HEK293T (cell line): ENCODE data around the gene SLC5A10.
A peak's percentile ranks its signal among the peaks of the same experiment; 100 is the strongest.

Source experiments
- CTCF ChIA-PET: fragments of 350-600 bp; formaldehyde crosslinking; extraction: SDS; loops from one replicate; lab custom pipeline; 2021; ENCODE audit warnings: antibody characterized with exemption, inconsistent platforms; lab: Yijun Ruan, JAX
- POLR2A ChIA-PET: fragments of 350-600 bp; formaldehyde crosslinking; extraction: SDS; loops from one replicate; lab custom pipeline; 2020; ENCODE audit warnings: antibody characterized with exemption, inconsistent platforms; lab: Yijun Ruan, JAX
- DNase-seq: peaks from one replicate; pipeline ENCODE4 v3.0.0; 2012; ENCODE audit warnings: mixed read lengths; ENCODE audit errors: extremely low spot score
- ARNT ChIP-seq: fragments of 450-650 bp; IDR thresholded peaks from 2 replicates; pipeline ENCODE4 v1.6.1; 2017; ENCODE audit warnings: mild to moderate bottlenecking
- BHLHE40 ChIP-seq: fragments of 450-650 bp; IDR thresholded peaks from 2 replicates; pipeline ENCODE4 v1.6.1; 2016; ENCODE audit warnings: mild to moderate bottlenecking, moderate library complexity, borderline replicate concordance
- CTBP1 ChIP-seq: fragments of 450-650 bp; IDR thresholded peaks from 2 replicates; pipeline ENCODE4 v1.6.1; 2016; ENCODE audit warnings: borderline replicate concordance
- ELF4 ChIP-seq: fragments of 450-650 bp; IDR thresholded peaks from 2 replicates; pipeline ENCODE4 v1.6.1; 2017; ENCODE audit warnings: antibody characterized with exemption
- FOXA1 ChIP-seq: fragments of 450-650 bp; IDR thresholded peaks from 2 replicates; pipeline ENCODE4 v1.6.1; 2016; ENCODE audit warnings: mild to moderate bottlenecking
- FOXK2 ChIP-seq: fragments of 450-650 bp; IDR thresholded peaks from 2 replicates; pipeline ENCODE4 v1.6.1; 2016; ENCODE audit warnings: mild to moderate bottlenecking
- FOXM1 ChIP-seq: fragments of 450-650 bp; IDR thresholded peaks from 2 replicates; pipeline ENCODE4 v1.6.1; 2017; ENCODE audit warnings: mild to moderate bottlenecking, borderline replicate concordance
- HDGF ChIP-seq: fragments of 450-650 bp; IDR thresholded peaks from 2 replicates; pipeline ENCODE4 v1.6.1; 2017; ENCODE audit warnings: antibody characterized with exemption, borderline replicate concordance
- L3MBTL2 ChIP-seq: fragments of 450-650 bp; conservative IDR thresholded peaks from 2 replicates; pipeline ENCODE4 v1.6.1; 2016; ENCODE audit warnings: mild to moderate bottlenecking
- NFRKB ChIP-seq: fragments of 450-650 bp; IDR thresholded peaks from 2 replicates; pipeline ENCODE4 v1.6.1; 2016; ENCODE audit warnings: mild to moderate bottlenecking, moderate library complexity
- SP1 ChIP-seq: fragments of 450-650 bp; IDR thresholded peaks from 2 replicates; pipeline ENCODE4 v1.6.1; 2017
- SUZ12 ChIP-seq: fragments of 450-650 bp; IDR thresholded peaks from 2 replicates; pipeline ENCODE4 v1.6.1; 2016; ENCODE audit warnings: mild to moderate bottlenecking
- TARDBP ChIP-seq: fragments of 450-650 bp; IDR thresholded peaks from 2 replicates; pipeline ENCODE4 v1.6.1; 2016
- ZNF384 ChIP-seq: fragments of 450-650 bp; IDR thresholded peaks from 2 replicates; pipeline ENCODE4 v1.6.1; 2016
- TF ChIP-seq, protein P1 (sequence below): fragments of 450-650 bp; IDR thresholded peaks from 2 replicates; pipeline ENCODE4 v1.6.1; 2016

Gene SLC5A10

DNA sequence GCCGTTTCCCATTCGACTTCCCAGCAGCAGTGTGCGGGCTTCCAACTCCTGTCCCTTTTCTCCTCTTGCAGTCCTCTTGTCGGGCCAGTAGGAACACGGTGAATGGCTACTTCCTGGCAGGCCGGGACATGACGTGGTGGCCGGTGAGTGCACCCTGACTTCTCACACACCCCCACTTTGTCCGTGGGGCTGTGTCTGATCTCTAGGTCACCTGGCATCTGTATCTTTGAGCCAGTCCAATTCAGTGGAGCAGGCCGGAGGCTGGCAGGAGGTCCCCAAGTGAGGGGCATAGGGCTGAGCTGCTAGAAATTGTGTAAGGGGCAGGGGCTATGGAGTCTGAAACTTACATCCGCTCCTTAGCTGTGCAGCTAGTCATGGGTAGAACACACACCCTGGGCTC is 6.6 kb downstream of the SLC5A10 start:
- DNase-seq, result no peak
- ChIA-PET CTCF (interaction anchor here (0.7 kb wide), 1 partner anchor 9 kb away, joined by 3 read pairs; no protein-coding TSS in a partner anchor), POLR2A (no interaction called here)
- TF ChIP-seq FOXK2, result no peak
- TF ChIP-seq, protein P1, sequence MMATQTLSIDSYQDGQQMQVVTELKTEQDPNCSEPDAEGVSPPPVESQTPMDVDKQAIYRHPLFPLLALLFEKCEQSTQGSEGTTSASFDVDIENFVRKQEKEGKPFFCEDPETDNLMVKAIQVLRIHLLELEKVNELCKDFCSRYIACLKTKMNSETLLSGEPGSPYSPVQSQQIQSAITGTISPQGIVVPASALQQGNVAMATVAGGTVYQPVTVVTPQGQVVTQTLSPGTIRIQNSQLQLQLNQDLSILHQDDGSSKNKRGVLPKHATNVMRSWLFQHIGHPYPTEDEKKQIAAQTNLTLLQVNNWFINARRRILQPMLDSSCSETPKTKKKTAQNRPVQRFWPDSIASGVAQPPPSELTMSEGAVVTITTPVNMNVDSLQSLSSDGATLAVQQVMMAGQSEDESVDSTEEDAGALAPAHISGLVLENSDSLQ, result no peak
- no peak for TF ChIP-seq FOXA1
- TF ChIP-seq SP1, result no peak
- TF ChIP-seq CTBP1, result no peak

DNA sequence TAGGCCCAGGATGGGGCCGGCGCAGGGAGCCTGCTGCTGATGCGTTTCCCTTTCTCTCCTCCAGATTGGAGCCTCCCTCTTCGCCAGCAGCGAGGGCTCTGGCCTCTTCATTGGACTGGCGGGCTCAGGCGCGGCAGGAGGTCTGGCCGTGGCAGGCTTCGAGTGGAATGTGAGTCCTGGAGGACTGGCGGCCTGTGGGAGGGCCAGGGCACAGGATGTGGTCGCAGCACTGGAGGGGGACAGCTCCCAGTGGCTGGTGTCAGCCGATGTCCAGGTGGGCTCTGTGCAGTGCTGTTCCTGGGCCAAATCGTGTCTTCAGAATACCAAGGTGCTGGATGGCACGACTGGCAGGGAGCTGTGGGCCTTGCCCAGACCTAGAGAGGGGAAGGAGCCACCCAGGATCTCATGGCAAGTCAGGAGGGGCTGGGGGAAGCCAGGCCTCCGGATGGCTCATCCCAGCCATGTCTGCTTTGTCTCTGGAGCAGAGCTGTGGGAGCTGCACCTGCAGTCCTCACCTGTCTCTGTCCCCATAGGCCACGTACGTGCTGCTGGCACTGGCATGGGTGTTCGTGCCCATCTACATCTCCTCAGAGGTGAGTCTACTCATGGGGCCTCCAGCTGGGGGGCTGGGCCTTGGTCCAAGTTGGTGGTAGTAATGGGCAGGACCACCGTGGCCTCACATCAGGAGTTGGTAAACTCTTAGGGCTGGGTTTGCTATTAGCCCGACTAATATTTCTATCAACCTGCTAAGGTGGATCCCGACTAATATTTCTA is 7.3 kb downstream of the SLC5A10 start:
- TF ChIP-seq L3MBTL2 (no peak), ZNF384 (no peak), SUZ12 (no peak), FOXK2 (no peak), TARDBP (no peak), ARNT (no peak), SP1 (no peak)
- TF ChIP-seq, protein P1, result no peak
- DNase-seq, result no peak
- POLR2A ChIA-PET, result no interaction called here
- CTCF ChIA-PET, result no interaction called here

DNA sequence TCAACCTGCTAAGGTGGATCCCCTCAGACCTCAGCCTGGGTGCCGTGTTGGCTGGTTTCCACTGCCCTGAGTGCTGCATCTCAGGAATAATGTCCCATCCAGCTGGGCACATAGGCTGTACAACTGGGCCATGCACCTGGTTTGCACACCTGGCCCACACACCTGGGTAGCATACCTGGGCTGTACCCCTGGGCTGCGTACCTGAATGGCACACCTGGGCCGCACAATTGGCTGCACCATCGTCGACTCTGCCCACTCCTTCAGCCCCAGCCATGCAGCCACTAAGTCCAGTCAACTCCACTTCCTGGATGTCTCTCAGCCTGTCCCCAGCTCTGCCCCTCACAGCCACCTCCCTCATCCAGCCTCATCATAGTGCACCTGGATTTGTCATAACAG is 7.9 kb downstream of the SLC5A10 start:
- CTCF ChIA-PET, result interaction anchor here (1.6 kb wide), 1 partner anchor 11 kb away, joined by 7 read pairs; no protein-coding TSS in a partner anchor

DNA sequence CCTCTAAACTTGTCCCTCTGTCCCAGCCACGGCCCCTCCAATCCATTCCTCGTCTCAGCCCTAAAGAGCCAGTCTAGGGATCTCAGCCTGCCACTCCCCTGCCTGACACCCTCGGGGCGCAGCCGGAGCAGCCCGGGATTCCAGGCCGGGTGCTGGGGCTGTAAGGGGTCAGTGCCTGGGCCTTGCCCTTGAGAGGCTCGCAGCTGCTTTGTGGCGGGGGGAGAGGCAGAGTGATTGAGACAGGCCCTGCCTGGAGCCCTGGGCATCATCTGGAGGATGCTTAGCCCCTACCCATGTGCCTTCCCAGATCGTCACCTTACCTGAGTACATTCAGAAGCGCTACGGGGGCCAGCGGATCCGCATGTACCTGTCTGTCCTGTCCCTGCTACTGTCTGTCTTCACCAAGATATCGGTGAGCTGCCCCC is 8.3 kb downstream of the SLC5A10 start:
- TF ChIP-seq, protein P1, result no peak
- TF ChIP-seq SUZ12 (no peak), TARDBP (no peak), BHLHE40 (no peak), ZNF384 (no peak), HDGF (no peak), FOXM1 (no peak), ELF4 (no peak), FOXA1 (no peak)
- ChIA-PET CTCF (interaction anchor here (0.9 to 1.8 kb wide), 6 partner anchors 11 to 335 kb away, joined by 3 to 7 read pairs (median 4); partner anchors contain the start of gene PRPSAP2), POLR2A (no interaction called here)
- no peak for DNase-seq

More for the DNA sequence above, 7.9 kb downstream of the SLC5A10 start:
- no peak for DNase-seq
- TF ChIP-seq NFRKB (no peak), TARDBP (no peak), ARNT (no peak), FOXA1 (no peak), BHLHE40 (no peak), CTBP1 (no peak), ZNF384 (no peak), FOXM1 (no peak)
- POLR2A ChIA-PET, result no interaction called here

DNA sequence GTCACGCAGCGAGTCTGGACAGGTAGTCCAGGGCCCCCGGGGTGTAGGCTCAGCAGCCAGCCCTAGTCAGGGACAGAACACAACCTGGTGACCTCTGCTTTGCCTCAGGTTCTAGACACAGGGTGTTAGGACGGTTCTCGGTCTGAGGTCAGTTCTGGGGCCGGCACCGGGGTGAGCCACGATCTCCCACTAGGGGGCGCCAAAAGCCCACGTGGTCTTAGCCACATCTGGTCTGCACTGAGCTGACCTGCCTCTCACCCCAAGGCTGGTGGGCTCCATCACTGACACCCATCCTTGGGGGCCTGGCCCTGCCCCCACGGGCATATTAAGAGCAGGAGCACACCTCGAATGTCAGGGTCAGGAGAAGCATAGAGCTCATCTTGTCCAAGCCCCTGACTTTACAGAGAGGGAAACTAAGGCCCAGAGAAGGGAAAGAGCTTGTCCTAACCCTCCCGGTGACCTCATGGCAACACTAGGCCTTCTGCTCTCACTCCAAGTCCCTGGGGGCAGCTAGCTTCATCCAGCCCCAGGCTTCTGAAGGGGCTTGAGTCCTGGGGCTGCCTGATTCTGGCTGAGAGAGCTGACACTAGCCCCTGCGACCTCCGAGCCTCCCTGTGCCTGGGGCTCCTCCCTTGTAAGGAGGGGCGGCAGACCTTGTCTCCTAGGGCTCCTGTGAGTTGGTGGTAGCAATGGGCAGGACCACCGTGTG is 9.0 kb downstream of the SLC5A10 start:
- CTCF ChIA-PET, result interaction anchor here (0.5 to 1.8 kb wide), 22 partner anchors 9 to 335 kb away, joined by 3 to 13 read pairs (median 4); partner anchors contain the start of genes FAM83G and PRPSAP2
- TF ChIP-seq FOXK2 (no peak), TARDBP (no peak)
- POLR2A ChIA-PET, result interaction anchor here (0.7 kb wide), 1 partner anchor 44 kb away, joined by 3 read pairs; the partner anchor contains the start of gene FAM83G
- DNase-seq, result peak; percentile 88

DNA sequence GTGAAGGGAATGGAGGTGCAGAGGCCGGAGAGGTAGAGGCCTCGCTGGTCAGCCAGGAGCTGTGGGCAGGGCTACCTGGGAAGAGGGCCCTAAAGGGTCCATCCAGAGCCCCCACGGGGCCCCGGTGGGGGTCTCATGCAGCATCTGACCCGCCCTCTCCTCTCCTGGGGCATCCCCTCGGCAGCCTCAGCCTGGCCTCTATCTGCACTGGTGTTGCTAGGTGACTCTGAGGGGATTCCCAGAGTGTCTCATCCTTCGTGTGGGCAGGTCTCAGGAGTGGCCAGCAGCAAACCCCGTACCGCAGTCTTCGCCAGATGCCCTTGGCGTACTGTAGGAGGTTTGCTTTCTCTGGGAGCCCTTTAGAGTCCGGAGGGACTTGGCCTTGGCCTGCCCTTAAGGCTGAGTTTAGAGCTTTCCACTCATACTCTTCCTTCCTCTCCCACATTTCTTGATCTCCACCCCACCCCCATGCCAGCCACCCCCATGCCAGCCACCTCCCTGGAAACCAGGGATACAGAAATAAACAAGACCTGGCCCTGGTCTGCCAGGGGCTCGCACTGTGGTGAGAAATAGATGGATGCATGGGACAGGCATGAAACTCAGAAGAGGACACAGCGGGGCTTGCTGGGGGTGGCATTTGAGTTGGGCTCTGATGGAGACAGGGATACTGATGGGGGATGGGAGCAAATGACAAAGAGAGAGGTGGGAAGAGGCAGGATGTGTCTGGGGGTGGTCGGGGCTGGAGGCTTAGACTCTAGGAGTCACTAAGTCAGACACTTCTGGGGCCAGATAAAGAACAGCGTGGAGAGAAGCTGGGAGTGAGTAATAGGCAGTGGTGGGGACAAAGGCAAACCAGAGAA is 9.9 kb downstream of the SLC5A10 start:
- ChIA-PET POLR2A (interaction anchor here (1.1 kb wide), 1 partner anchor 43 kb away, joined by 3 read pairs; the partner anchor contains the start of gene FAM83G), CTCF (interaction anchor here (0.5 to 1.8 kb wide), 17 partner anchors 8 to 145 kb away, joined by 3 to 13 read pairs (median 4); partner anchors contain the start of gene FAM83G)
- no peak for DNase-seq
- TF ChIP-seq TARDBP, result no peak
